GM19035 (cell line): Measurements from ENCODE around the gene PXDN.
"Not testable (repeated sequence)": the region's sequence is repeated elsewhere in the genome, so short reads cannot be mapped to it uniquely, and the experiment has no call there.

Experiments used
- ATAC-seq: cut with Tn5 transposase; IDR thresholded peaks from one replicate; pipeline ENCODE4 v1.9.1; 2021; ENCODE audit not compliant: unreplicated experiment

PXDN gene

GRCh38 chr2:1744446-1745170 is at the start of gene PXDN:
TSS of gene PXDN (minus strand) at chr2:1744515. CDS start at chr2:1744455, 60 bp downstream.
- ATAC-seq = no peak

GRCh38 chr2:1793868-1794445 is 49.6 kb upstream of the PXDN start:
- ATAC-seq = no peak

GRCh38 chr2:1793001-1793867 is 48.9 kb upstream of the PXDN start:
- ATAC-seq = no peak

DNA sequence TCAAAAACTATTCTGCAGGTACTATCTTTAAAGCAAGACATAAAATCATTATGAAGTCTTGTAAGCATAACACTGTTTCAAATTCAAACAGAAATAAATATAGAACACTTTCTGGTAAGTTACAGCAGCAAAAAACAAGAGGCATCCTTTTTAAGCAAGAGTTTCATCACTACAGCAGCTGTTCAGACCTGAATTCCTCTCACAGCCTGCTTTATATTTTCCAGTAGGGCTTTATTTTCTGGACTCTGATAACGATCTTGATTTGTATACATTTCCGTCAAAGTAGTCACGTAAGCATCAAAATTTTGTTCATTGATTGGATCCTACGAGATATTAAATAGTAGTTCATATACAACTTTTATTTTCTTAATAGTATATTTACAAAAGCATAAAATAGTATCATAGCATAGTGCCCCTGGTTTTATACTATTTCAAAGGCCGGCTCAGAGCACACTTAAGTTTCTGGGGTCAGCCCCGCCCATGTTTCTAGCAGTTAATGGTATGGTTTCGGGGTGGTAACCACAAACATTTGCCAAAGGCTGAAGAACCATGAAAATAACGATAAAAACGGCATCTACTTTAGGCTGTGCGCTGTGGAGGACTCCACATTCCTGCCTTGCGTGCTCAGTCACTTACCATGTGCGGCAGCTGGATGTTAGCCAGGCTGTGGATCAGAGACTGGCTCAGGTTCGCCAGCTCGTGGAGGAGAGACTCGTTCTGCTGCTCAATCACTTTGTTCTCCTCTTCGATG is 47.5 kb upstream of the PXDN start:
- no peak for ATAC-seq

DNA sequence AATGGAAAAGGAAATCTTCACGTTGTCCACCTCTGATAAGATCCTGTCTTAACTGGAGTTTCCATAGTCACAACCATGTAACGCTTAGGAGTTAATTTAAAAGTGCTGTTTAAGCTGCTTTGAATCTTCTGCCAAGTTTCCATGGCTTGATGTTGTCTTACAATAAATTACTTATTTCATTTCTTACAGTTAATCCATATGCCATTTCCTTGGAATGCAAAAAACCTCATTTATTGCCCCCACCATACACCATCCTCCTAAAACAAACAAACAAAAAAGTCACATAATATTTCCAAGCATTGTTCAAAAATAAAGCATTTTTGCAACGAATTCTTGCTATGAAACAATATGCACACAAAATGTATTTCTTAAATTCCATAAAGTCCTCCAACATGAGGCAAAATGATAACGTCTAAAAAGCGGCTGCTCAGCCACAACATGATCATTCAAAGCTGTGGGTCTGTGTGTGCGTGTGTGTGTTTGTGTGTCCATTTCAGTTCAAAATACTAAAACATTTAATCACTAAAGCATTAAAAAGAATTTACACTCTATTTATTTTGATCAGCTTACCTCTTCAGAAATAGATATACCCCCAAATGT is 46.8 kb upstream of the PXDN start:
- ATAC-seq = no peak

- ATAC-seq = no peak
Observed at GRCh38 chr2:1790473-1790872, 46.2 kb upstream of the PXDN start.

DNA sequence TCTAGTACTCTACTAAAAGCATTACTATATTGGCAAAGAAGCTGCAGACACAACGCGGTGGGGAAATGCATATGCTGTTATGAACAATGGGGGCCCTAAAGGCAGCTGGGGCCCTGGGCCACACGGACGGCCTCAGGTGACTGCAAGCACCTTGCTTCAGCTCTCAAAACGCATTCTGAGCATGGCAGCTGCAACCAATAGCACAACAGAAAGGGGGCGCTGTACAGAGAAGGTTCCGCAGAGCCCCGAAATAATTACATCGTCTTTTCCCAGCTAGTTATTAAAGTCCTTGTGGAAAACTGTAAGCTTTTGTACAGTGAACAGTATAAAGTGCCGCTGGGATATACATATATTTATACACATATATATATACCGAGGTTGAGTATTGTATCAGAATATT is 45.3 kb upstream of the PXDN start:
- no peak for ATAC-seq

DNA sequence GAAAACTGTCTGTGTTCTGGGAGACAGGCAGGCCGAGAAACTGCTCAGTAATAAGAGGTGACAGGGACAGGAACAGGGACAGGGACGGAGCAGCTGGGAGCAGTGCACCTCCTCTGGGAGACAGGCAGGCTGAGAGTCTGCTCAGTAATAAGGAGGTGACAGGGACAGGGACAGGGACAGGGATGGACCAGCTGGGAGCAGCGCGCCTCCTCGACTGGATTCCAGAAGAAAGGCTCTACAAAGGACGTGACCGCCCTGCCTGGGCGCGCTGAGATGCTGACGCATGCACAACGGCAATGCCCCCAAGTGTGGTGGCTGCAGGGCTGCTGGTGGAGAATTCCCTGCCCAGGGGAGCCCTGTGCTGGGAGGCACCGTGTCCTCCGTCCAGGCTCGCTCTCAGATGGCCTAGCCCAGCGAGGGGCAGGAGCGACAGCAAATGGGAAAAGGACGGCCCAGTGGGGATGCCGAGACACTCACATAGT is 44.2 kb upstream of the PXDN start:
- ATAC-seq = no peak

GRCh38 chr2:1787755-1788477 is 43.6 kb upstream of the PXDN start:
- no peak for ATAC-seq

GRCh38 chr2:1784986-1785617 is 40.8 kb upstream of the PXDN start:
- ATAC-seq = no peak

DNA sequence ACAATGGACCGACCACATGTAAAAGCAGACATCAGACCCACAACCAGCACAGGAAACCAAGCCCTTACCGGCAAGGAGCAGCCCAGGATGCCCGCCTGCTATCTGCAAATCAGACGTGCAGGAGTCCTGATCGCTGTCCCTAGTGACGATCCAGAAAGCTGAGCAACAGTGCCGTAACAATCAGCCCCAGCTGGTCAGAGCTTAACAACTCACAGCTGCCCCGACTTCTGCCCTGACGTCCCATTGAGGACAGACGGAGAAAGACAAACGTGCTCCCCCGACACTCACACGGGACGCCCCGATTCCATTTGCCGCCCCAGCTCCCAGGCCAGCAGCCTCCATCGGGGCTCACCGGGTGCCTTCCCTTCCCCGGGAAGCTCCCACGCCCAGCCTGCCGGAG is 39.8 kb upstream of the PXDN start:
- no peak for ATAC-seq

DNA sequence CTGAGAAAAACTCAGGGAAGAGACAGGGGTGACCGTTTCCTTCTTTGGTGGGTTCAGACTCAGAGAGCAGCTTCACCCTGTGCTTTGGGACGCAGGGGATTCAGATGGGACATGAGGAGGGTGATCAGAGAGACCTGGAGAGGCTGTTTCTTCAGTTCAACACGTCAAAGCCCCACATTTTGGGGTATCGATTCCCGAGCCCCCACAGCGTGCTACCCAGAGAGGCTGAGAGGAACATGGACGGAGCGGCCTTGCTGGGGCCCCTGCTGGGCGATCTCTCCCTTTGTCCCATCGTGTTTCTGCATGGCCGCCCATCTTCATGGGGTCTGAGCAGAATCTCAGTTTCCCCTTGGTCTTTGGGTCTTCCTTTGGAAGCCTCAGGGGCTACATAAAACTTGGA is 38.2 kb upstream of the PXDN start:
- no peak for ATAC-seq

DNA sequence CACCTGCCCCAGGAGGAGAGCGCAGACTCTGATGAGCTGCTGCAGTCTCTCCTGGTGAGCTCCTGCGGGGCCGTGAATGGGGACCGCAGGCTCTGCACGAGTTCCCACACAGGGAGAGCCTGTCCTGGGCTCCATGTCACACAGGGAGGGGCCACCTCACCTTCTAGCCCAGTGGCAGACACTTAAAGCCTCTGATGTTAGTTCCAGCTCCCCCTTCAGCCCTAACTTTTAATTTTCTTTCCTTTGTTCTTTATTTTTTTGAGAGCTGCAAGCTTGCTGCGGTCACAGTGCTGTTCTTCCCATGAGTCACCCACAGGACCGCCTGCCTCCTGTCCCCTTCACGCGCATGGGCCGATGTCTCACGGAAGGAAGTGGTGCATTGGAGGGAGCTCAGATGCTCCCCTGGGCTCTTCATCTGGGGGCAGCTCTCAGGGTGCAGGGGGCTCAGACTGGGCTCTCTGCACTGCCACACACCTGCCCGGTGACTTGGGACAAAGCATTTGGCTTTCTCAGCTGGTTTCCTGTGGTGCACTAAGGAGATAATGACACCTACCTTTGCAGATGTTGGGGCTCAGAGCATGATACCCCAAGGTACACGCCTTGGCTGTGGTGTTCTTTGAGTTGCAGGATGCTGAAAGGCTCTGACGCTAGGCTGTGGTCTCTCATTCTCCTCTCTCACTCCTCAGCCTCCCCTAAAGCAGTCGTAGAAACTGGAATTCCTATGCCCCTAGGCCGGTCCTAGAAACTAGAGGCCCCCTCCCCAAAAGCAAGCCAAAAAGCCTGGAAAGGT is 37.2 kb upstream of the PXDN start:
- ATAC-seq = no peak

DNA sequence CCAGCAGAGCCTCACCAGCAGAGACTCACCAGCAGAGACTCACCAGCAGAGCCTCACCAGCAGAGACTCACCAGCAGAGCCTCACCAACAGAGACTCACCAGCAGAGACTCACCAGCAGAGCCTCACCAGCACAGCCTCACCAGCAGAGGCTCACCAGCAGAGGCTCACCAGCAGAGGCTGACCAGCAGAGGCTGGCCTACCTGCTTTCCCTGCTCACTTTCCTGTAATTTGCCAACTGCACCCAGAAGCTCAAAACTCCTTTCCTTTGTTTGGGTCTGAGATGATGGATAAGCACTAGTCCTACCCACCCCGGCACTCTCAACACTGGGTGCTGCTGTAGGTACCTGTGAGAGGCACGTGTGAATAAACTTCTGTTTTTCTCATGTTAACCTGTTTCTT is 36.4 kb upstream of the PXDN start:
- ATAC-seq = no peak

GRCh38 chr2:1780054-1780453 is 35.7 kb upstream of the PXDN start:
- ATAC-seq = not testable (repeated sequence)

DNA sequence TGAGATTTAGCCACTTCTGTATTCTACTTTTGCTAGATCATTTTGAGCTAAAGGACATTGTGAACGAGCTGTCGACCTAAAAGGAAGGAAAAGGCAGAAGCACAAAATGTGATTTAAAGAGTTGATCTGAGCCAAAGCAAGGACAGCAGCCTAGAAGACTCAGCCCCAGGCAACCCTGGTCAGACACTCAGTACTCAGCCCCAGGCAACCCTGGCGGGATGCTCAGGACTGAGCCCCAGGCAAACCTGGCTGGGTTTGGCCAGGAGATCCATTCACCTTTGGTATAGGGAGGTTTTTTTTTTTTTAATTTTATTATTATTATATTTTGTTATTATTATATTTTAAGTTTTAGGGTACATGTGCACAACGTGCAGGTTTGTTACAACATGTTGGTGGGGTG is 34.3 kb upstream of the PXDN start:
- no peak for ATAC-seq

- no peak for ATAC-seq
Observed at GRCh38 chr2:1777781-1778180, 33.5 kb upstream of the PXDN start.

- no peak for ATAC-seq
Observed at GRCh38 chr2:1777156-1777555, 32.8 kb upstream of the PXDN start.

GRCh38 chr2:1775511-1776035 is 31.3 kb upstream of the PXDN start:
- no peak for ATAC-seq
